Neutrophil (primary cell): ENCODE data around the gene CDC23.
"Not testable (repeated sequence)": the region's sequence is repeated elsewhere in the genome, so short reads cannot be mapped to it uniquely, and the experiment has no call there.

Source experiments
- H3K27ac ChIP-seq: fragments of 200-600 bp; sonication (generic); 2 replicates; pipeline ENCODE4 v1.5.1; 2016; ENCODE audit warnings: mild to moderate bottlenecking, moderate library complexity
- H3K27me3 ChIP-seq: fragments of 200-600 bp; sonication (generic); 2 replicates; pipeline ENCODE4 v1.6.0; 2016; ENCODE audit warnings: mild to moderate bottlenecking
- H3K36me3 ChIP-seq: fragments of 200-600 bp; sonication (generic); 2 replicates; pipeline ENCODE4 v1.5.1; 2017
- H3K4me1 ChIP-seq, 2 experiments: fragments of 200-600 bp in 1 of 2; sonication (generic) in 1 of 2; 1 replicate in 1 of 2; 2 replicates in 1 of 2; pipeline versions ENCODE4 v1.5.1 to v1.6.1; 2013 to 2016; ENCODE audit warnings: low read depth in 1 of 2, low read length in 1 of 2, mild to moderate bottlenecking in 1 of 2, moderate library complexity in 1 of 2; ENCODE audit not compliant: control insufficient read depth in 1 of 2, insufficient read depth in 1 of 2
- H3K4me3 ChIP-seq, 2 experiments: fragments of 200-600 bp in 1 of 2; sonication (generic) in 1 of 2; 1 replicate in 1 of 2; 2 replicates in 1 of 2; pipeline ENCODE4 v1.5.1; 2013 to 2016; ENCODE audit warnings: low read depth in 1 of 2, low read length in 1 of 2, mild to moderate bottlenecking in 1 of 2, moderate library complexity in 1 of 2
- H3K9me3 ChIP-seq: fragments of 200-600 bp; sonication (generic); 2 replicates; pipeline ENCODE4 v1.5.1; 2016
- CTCF ChIP-seq: fragments of 200-600 bp; sonication (generic); IDR thresholded peaks from 2 replicates; pipeline ENCODE4 v1.5.1; 2016; ENCODE audit warnings: antibody characterized with exemption

Gene CDC23

GRCh38 chr5:138149530-138149929 lies 63.6 kb downstream of the CDC23 start:
- no peaks in the 10 kb centered on the region for H3K9me3 ChIP-seq
- H3K27ac ChIP-seq: no peak overlapping the region
- H3K4me1 ChIP-seq: no peaks in the 10 kb centered on the region
- H3K36me3 ChIP-seq: no peaks in the 10 kb centered on the region
- TF ChIP-seq CTCF: no peak
- no peak overlapping the region for H3K4me3 ChIP-seq
- peaks cover 30% of the 10 kb centered on the region for H3K27me3 ChIP-seq

GRCh38 chr5:138148811-138149210 lies 64.3 kb downstream of the CDC23 start:
- no peaks in the 10 kb centered on the region for H3K36me3 ChIP-seq
- no peak overlapping the region for H3K4me3 ChIP-seq
- peaks cover 30% of the 10 kb centered on the region for H3K27me3 ChIP-seq
- H3K9me3 ChIP-seq: no peaks in the 10 kb centered on the region
- H3K27ac ChIP-seq: no peak overlapping the region
- H3K4me1 ChIP-seq: no peaks in the 10 kb centered on the region
- no peak for TF ChIP-seq CTCF

DNA sequence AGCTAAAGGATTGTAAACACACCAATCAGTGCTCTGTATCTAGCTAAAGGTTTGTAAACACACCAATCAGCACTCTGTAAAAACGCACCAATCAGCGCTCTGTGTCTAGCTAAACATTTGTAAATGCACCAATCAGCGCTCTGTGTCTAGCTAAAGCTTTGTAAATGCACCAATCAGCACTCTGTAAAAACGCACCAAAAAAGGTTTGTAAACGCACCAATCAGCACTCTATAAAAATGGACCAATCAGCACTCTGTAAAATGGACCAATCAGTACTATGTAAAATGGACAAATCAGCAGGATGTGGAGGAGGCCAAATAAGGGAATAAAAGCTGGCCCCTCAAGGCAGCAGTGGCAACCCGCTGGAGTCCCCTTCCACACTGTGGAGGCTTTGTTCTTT lies 69.5 kb downstream of the CDC23 start:
- H3K27me3 ChIP-seq: peaks cover 39% of the 10 kb centered on the region
- not testable (repeated sequence) for H3K27ac ChIP-seq, H3K9me3 ChIP-seq, H3K36me3 ChIP-seq, H3K4me3 ChIP-seq
- peaks cover 0 to 14% of the 10 kb centered on the region in 2 experiments for H3K4me1 ChIP-seq

- H3K4me1 ChIP-seq: peaks cover 0 to 14% of the 10 kb centered on the region in 2 experiments
- no peaks in the 10 kb centered on the region for H3K9me3 ChIP-seq
- no peak overlapping the region for H3K27ac ChIP-seq
- TF ChIP-seq CTCF: no peak
- no peak overlapping the region for H3K4me3 ChIP-seq
- peaks cover 57% of the 10 kb centered on the region for H3K27me3 ChIP-seq
- H3K36me3 ChIP-seq: no peaks in the 10 kb centered on the region
Measured at GRCh38 chr5:138141734-138142133, 71.4 kb downstream of the CDC23 start.

- H3K9me3 ChIP-seq: no peaks in the 10 kb centered on the region
- TF ChIP-seq CTCF: no peak
- no peak overlapping the region for H3K27ac ChIP-seq
- peaks cover 0 to 14% of the 10 kb centered on the region in 2 experiments for H3K4me1 ChIP-seq
- H3K27me3 ChIP-seq: peaks cover 70% of the 10 kb centered on the region
- no peaks in the 10 kb centered on the region for H3K36me3 ChIP-seq
- H3K4me3 ChIP-seq: no peak overlapping the region
Measured at GRCh38 chr5:138140268-138140667, 72.9 kb downstream of the CDC23 start.

- no peaks in the 10 kb centered on the region for H3K36me3 ChIP-seq
- no peak overlapping the region for H3K4me3 ChIP-seq
- peaks cover 0 to 14% of the 10 kb centered on the region in 2 experiments for H3K4me1 ChIP-seq
- H3K27ac ChIP-seq: no peak overlapping the region
- H3K9me3 ChIP-seq: no peaks in the 10 kb centered on the region
- TF ChIP-seq CTCF: no peak
- H3K27me3 ChIP-seq: peaks cover 70% of the 10 kb centered on the region
Measured at GRCh38 chr5:138139781-138140090, 73.4 kb downstream of the CDC23 start.
